HepG2 (cell line): ENCODE data around the gene TRIM8. TPM values are rescaled to one million over a fixed set of nuclear protein-coding genes. Genes with fewer than 3 reads are reported as not detected.

ENCODE experiments used
- GPN1 ChIP-seq: sonication (generic); formaldehyde crosslinking; IDR thresholded peaks from 2 replicates; pipeline ENCODE4 v1.5.1; 2020; ENCODE audit warnings: missing genetic modification reagents, borderline replicate concordance
- GTF3A ChIP-seq: sonication (generic); formaldehyde crosslinking; conservative IDR thresholded peaks from 2 replicates; pipeline ENCODE4 v1.4.0; 2020; ENCODE audit warnings: mild to moderate bottlenecking, missing genetic modification reagents
- HNRNPLL ChIP-seq: fragments of 200-400 bp; formaldehyde crosslinking; IDR thresholded peaks from 2 replicates; pipeline ENCODE4 v1.6.1; 2017; ENCODE audit warnings: mild to moderate bottlenecking, low read depth, low read length; ENCODE audit not compliant: poor library complexity, severe bottlenecking
- JDP2 ChIP-seq: sonication (generic); formaldehyde crosslinking; IDR thresholded peaks from 2 replicates; pipeline ENCODE4 v1.8.1; 2022; ENCODE audit warnings: missing genetic modification reagents, borderline replicate concordance
- KLF15 ChIP-seq: sonication (generic); formaldehyde crosslinking; IDR thresholded peaks from 2 replicates; pipeline ENCODE4 v1.8.1; 2023; ENCODE audit warnings: borderline replicate concordance, mild to moderate bottlenecking, inconsistent platforms, missing genetic modification reagents, mixed read lengths
- RARA ChIP-seq: IDR thresholded peaks from 2 replicates; pipeline ENCODE4 v1.6.1; 2016; ENCODE audit warnings: missing genetic modification reagents, missing compliant biosample characterization
- RFX1 ChIP-seq: fragments of 450-650 bp; IDR thresholded peaks from 2 replicates; pipeline ENCODE4 v1.6.1; 2017
- SIX4 ChIP-seq: sonication (generic); formaldehyde crosslinking; IDR thresholded peaks from 2 replicates; pipeline ENCODE4 v1.4.0; 2020; ENCODE audit warnings: missing genetic modification reagents
- YY1 ChIP-seq: IDR thresholded peaks from 2 replicates; pipeline ENCODE4 v1.6.1; 2011; ENCODE audit warnings: low read length, low read depth, moderate library complexity, mild to moderate bottlenecking; ENCODE audit not compliant: insufficient read depth, insufficient replicate concordance
- ZFP1 ChIP-seq: IDR thresholded peaks from 2 replicates; pipeline ENCODE4 v1.6.1; 2016
- ZNF121 ChIP-seq: sonication (generic); formaldehyde crosslinking; IDR thresholded peaks from 2 replicates; pipeline ENCODE4 v1.5.0; 2020; ENCODE audit warnings: mild to moderate bottlenecking, missing genetic modification reagents
- ZNF296 ChIP-seq: sonication (generic); formaldehyde crosslinking; conservative IDR thresholded peaks from 2 replicates; pipeline ENCODE4 v1.5.0; 2020; ENCODE audit warnings: mild to moderate bottlenecking, missing genetic modification reagents
- ZNF331 ChIP-seq: sonication (generic); formaldehyde crosslinking; IDR thresholded peaks from 2 replicates; pipeline ENCODE4 v1.4.0; 2020; ENCODE audit warnings: missing genetic modification reagents
- ZNF354B ChIP-seq: sonication (generic); formaldehyde crosslinking; IDR thresholded peaks from 2 replicates; pipeline ENCODE4 v1.8.0; 2022; ENCODE audit warnings: mild to moderate bottlenecking, missing genetic modification reagents
- ZNF652 ChIP-seq: IDR thresholded peaks from 2 replicates; pipeline ENCODE4 v1.6.1; 2016; ENCODE audit warnings: low read depth, borderline replicate concordance
- ZNF678 ChIP-seq: sonication (generic); formaldehyde crosslinking; IDR thresholded peaks from 2 replicates; pipeline ENCODE4 v1.4.0; 2020; ENCODE audit warnings: mild to moderate bottlenecking, missing genetic modification reagents
- ZNF780A ChIP-seq: sonication (generic); formaldehyde crosslinking; IDR thresholded peaks from 2 replicates; pipeline ENCODE4 v1.8.0; 2022; ENCODE audit warnings: mild to moderate bottlenecking, missing genetic modification reagents, moderate library complexity
- polyA plus RNA-seq, 8 experiments: library from polyadenylated mRNA; depleted of rRNA in 3 of 8; stranded (reverse) in 7 of 8; unstranded in 1 of 8; fragments of >200 nt; fragmentation: Illumina TruSeq in 4 of 8; extraction: Trizol in 4 of 8; gene quantifications; 2 replicates each; pipeline versions ENCODE4 v1.2.1 to v1.2.3, GENCODE V29; 2011 to 2016; ENCODE audit warnings: low read depth in 4 of 8, missing spikeins in 1 of 8, mixed read lengths in 1 of 8; ENCODE audit not compliant: insufficient read depth in 1 of 8
- total RNA-seq, 5 experiments: library from RNA; depleted of rRNA; stranded (reverse); fragments of >200 nt; fragmentation: Illumina TruSeq; extraction: Trizol; gene quantifications; 2 replicates each; pipeline ENCODE4 v1.2.3, GENCODE V29; 2016; ENCODE audit warnings: low read depth in 1 of 5
- TF ChIP-seq, protein P1 (sequence below): sonication (generic); formaldehyde crosslinking; IDR thresholded peaks from 2 replicates; pipeline ENCODE4 v1.4.0; 2020; ENCODE audit warnings: missing genetic modification reagents
- TF ChIP-seq, protein P2 (sequence below): sonication (generic); formaldehyde crosslinking; IDR thresholded peaks from 2 replicates; pipeline ENCODE4 v1.5.0; 2020; ENCODE audit warnings: mild to moderate bottlenecking, missing genetic modification reagents, borderline replicate concordance
- TF ChIP-seq, protein P3 (sequence below): sonication (generic); formaldehyde crosslinking; IDR thresholded peaks from 2 replicates; pipeline ENCODE4 v1.5.0; 2020; ENCODE audit warnings: missing genetic modification reagents
- TF ChIP-seq, protein P4 (sequence below): sonication (generic); formaldehyde crosslinking; IDR thresholded peaks from 2 replicates; pipeline ENCODE4 v1.5.0; 2020; ENCODE audit warnings: missing genetic modification reagents

TRIM8 gene
- total and polyA plus RNA-seq, 2 of the 13 experiments (the other 11 are each of a cell fraction or from before 2014, with no cell fraction given), result 38.9 to 66.5 TPM

DNA sequence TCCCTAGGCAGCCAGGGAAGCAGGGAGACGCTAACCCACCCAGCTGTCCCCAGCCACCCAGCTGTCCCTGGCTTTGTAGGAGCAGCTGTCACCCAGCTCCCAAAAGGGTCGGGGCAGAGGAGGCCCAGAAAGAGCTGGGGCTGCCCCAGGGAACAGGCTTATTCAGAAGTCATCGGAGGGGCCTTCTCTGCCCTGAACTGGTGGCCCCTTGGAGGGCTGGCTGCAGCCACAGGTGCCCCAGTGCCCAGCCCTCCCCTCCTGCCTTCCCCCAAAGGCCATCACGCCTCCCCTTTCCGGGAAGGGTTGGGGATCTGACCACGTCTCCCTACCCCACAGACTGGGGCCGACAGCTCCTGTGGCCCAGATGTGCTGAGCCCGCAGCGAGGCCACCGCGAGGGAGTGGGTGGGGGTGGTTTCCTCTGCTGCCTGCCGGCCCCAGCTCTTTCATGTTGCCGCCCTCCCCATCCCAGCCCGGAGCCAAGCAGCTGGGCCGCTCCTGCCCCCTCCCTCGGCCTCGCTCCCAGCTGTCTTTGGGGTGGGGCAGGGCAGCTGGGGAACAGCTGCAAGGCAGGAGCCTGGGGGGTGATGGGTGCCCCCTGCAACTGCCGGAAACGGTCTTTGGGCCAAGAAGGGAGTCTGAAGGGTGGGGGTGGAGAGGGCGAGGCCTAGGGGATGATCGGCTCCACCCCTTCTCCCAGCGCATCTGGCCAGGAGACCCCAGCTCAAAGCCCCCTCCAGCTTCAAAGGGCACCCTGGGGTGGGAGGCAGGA, 16.8 kb downstream of the TRIM8 start (continued):
- TF ChIP-seq HNRNPLL (peak; percentile 26), GPN1 (CRISPR knock-in tag) (no peak), ZFP1 (CRISPR knock-in tag) (no peak; the same call in 1 of the 2 replicates), RARA (CRISPR knock-in tag) (peak; percentile 21; the same call in 1 of the 2 replicates), ZNF678 (CRISPR knock-in tag) (0 out of 2 replicates have a peak, but pooled peaks have one; percentile 52), ZNF354B (CRISPR knock-in tag) (0 out of 2 replicates have a peak, but pooled peaks have one; percentile 42), SIX4 (CRISPR knock-in tag) (no peak), YY1 (no peak), KLF15 (peak; percentile 60; the same call in 1 of the 2 replicates), JDP2 (CRISPR knock-in tag) (no peak), ZNF121 (CRISPR knock-in tag) (peak; percentile 29; the same call in 1 of the 2 replicates), RFX1 (no peak), ZNF331 (CRISPR knock-in tag) (peak; percentile 58; the same call in 1 of the 2 replicates), ZNF780A (CRISPR knock-in tag) (no peak), ZNF296 (no peak), GTF3A (CRISPR knock-in tag) (no peak; the same call in 1 of the 2 replicates), ZNF652 (no peak; the same call in 1 of the 2 replicates)
- TF ChIP-seq, protein P1, sequence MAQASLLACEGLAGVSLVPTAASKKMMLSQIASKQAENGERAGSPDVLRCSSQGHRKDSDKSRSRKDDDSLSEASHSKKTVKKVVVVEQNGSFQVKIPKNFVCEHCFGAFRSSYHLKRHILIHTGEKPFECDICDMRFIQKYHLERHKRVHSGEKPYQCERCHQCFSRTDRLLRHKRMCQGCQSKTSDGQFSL (CRISPR knock-in tag), result peak; percentile 48; the same call in 1 of the 2 replicates
- TF ChIP-seq, protein P2, sequence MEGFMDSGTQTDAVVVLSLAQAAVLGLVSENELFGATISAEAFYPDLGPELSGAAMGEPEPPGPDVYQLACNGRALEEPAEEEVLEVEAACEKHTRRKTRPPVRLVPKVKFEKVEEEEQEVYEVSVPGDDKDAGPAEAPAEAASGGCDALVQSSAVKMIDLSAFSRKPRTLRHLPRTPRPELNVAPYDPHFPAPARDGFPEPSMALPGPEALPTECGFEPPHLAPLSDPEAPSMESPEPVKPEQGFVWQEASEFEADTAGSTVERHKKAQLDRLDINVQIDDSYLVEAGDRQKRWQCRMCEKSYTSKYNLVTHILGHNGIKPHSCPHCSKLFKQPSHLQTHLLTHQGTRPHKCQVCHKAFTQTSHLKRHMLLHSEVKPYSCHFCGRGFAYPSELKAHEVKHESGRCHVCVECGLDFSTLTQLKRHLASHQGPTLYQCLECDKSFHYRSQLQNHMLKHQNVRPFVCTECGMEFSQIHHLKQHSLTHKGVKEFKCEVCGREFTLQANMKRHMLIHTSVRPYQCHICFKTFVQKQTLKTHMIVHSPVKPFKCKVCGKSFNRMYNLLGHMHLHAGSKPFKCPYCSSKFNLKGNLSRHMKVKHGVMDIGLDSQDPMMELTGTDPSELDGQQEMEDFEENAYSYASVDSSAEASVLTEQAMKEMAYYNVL (CRISPR knock-in tag), result peak; percentile 71; the same call in 1 of the 2 replicates
- TF ChIP-seq, protein P3, sequence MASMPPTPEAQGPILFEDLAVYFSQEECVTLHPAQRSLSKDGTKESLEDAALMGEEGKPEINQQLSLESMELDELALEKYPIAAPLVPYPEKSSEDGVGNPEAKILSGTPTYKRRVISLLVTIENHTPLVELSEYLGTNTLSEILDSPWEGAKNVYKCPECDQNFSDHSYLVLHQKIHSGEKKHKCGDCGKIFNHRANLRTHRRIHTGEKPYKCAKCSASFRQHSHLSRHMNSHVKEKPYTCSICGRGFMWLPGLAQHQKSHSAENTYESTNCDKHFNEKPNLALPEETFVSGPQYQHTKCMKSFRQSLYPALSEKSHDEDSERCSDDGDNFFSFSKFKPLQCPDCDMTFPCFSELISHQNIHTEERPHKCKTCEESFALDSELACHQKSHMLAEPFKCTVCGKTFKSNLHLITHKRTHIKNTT (CRISPR knock-in tag), result no peak
- TF ChIP-seq, protein P4, sequence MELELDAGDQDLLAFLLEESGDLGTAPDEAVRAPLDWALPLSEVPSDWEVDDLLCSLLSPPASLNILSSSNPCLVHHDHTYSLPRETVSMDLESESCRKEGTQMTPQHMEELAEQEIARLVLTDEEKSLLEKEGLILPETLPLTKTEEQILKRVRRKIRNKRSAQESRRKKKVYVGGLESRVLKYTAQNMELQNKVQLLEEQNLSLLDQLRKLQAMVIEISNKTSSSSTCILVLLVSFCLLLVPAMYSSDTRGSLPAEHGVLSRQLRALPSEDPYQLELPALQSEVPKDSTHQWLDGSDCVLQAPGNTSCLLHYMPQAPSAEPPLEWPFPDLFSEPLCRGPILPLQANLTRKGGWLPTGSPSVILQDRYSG (CRISPR knock-in tag), result no peak
